Rectal smooth muscle tissue (tissue), 1 donor: Measurements from ENCODE around the gene ALDH16A1.

Experiments used
- H3K27ac ChIP-seq: one replicate; pipeline ENCODE4 v1.7.0; 2013; ENCODE audit warnings: low read depth, low read length, inconsistent platforms
- H3K27me3 ChIP-seq: one replicate; pipeline ENCODE4 v1.7.0; 2013; ENCODE audit warnings: low read length; ENCODE audit not compliant: control insufficient read depth, insufficient read depth
- H3K36me3 ChIP-seq: one replicate; pipeline ENCODE4 v1.7.0; 2013; ENCODE audit warnings: low read length; ENCODE audit not compliant: control insufficient read depth, insufficient read depth
- H3K4me1 ChIP-seq: one replicate; pipeline ENCODE4 v1.7.0; 2013; ENCODE audit warnings: low read length; ENCODE audit not compliant: control insufficient read depth, insufficient read depth
- H3K4me3 ChIP-seq: one replicate; pipeline ENCODE4 v1.7.0; 2013; ENCODE audit warnings: low read length
- H3K9ac ChIP-seq: one replicate; pipeline ENCODE4 v1.7.0; 2013; ENCODE audit warnings: low read length

The ALDH16A1 gene

DNA sequence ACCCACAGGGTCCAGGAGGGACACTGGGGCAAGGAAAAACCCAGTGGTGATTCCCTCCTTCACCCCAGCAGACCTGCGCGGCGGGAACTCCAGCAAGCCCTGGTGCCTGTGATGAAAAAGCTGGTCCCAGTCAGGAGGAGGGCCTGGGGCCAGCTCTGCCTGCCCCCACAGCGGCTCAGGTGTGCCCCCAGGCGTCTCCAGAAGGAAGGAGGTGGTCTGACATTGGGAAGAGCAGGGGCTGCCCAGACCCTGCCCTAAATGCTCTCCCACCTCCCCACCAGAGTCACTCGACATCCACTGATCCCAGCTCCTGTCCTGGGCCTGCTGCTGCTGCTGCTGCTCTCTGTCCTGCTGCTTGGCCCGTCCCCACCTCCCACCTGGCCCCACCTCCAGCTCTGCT is 35.9 kb upstream of the ALDH16A1 start:
- no peak overlapping the region for H3K27ac ChIP-seq
- no peaks in the 10 kb centered on the region for H3K4me1 ChIP-seq
- peaks cover 29% of the 10 kb centered on the region for H3K27me3 ChIP-seq
- H3K9ac ChIP-seq: no peak overlapping the region
- H3K36me3 ChIP-seq: no peaks in the 10 kb centered on the region
- H3K4me3 ChIP-seq: no peak overlapping the region

DNA sequence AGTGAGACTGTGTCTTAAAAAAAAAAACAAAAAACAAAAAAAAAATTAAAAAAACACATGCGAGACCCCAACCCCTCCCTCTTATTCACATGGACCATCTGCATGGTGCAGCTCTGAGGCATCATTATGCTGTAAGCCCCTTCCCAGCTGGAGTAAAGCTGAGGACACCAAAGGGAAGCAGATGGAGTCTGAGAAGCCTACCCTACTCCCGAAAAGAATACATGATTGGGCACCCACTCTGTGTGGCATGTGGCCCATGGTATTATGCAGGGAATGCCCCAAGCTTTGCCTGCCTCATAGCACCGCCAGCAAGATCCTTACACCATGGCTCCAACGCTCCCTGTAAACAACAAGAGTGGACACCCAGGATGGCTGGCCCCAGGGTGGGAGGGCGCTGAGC is 34.5 kb upstream of the ALDH16A1 start:
- Histone ChIP-seq H3K4me3 (no peak overlapping the region), H3K36me3 (no peaks in the 10 kb centered on the region), H3K9ac (no peak overlapping the region), H3K27me3 (peaks cover 38% of the 10 kb centered on the region), H3K27ac (no peak overlapping the region), H3K4me1 (no peaks in the 10 kb centered on the region)

DNA sequence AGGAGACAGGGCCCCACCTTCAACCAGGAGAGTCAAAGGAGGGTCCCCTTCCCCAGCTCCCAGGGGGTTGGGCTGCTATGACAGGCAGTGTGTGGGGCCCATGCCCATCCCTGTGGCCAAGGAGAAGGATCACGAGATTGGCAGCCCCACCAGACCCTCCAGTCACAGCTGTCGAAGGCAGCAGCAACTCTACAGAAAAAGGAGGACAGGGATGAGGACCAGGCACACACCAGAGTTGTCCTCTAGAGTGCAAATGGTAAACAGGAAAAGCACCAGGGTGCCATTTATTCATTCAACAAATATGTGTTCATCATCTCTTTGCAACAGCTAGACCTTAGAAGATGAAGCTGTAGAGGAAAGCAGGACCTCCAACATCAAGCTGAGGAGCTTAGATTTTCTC is 33.9 kb upstream of the ALDH16A1 start:
- no peak overlapping the region for H3K9ac ChIP-seq
- H3K27me3 ChIP-seq: peaks cover 42% of the 10 kb centered on the region
- no peaks in the 10 kb centered on the region for H3K4me1 ChIP-seq
- no peak overlapping the region for H3K27ac ChIP-seq
- no peaks in the 10 kb centered on the region for H3K36me3 ChIP-seq
- H3K4me3 ChIP-seq: no peak overlapping the region

DNA sequence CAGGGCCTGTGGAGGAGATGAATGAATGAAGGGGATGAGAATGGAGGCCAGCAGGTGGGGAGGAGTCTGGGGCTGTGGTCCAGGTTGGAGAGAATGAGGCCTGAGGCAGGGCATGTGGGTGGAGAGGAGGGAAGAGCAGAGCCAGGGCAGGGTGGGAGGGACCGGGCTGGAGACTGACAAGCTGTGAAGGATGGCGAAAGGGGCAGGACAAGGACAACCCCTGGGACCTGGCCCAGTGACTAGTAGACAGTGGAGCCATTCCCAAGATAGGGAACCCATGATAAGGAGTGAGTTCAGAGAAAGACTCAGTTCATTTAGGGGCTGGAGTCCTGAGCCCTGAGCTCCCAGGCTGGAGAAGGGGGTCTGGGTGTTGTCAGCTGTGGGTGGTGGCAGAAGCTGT is 32.8 kb upstream of the ALDH16A1 start:
- Histone ChIP-seq H3K9ac (no peak overlapping the region), H3K27me3 (peaks cover 48% of the 10 kb centered on the region), H3K4me3 (no peak overlapping the region), H3K4me1 (no peaks in the 10 kb centered on the region), H3K27ac (no peak overlapping the region), H3K36me3 (no peaks in the 10 kb centered on the region)

DNA sequence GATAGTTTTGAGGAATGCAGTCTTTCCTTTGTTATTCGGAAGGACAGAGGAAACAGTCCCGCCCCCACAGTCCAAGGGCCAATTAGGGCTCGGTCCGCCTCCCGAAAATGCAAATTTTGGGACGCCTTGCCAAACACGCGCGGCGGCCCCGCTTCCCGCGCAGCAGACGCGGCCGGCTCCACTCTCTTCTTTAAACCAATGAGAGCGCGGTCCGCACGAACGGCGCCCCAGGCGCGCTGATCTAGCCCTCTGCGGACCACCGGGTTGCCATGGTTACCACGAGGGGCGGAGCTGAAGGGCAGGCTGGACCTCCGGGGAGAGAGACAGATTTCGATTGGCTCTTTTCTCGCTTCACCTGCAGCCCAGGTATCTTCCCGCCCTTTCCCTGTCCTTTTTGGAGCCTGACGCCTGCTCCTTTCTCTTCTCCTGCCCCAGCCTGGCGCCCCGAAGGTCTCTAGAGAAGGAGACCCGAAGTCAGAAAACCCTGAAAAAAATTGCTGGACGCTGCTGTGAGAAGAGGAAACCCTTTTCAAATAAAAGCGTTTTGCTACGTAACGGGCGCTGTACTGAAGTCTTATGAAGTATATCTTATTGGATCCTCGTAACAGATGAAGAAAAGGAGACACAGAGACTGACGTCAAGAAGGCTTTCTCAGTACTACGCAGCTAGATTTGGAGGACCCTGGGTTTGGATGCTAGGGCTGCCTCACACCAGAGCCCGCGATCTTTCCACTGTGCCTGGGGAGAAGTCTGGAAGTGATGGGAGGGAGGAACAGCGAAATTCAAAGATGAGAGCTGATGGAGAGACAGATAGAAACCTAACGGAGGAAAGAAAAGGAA is 31.8 kb upstream of the ALDH16A1 start:
- H3K36me3 ChIP-seq: no peaks in the 10 kb centered on the region
- H3K4me3 ChIP-seq: peak overlapping the region; percentile 18
- no peak overlapping the region for H3K27ac ChIP-seq
- H3K4me1 ChIP-seq: no peaks in the 10 kb centered on the region
- H3K27me3 ChIP-seq: peaks cover 53% of the 10 kb centered on the region
- H3K9ac ChIP-seq: no peak overlapping the region

DNA sequence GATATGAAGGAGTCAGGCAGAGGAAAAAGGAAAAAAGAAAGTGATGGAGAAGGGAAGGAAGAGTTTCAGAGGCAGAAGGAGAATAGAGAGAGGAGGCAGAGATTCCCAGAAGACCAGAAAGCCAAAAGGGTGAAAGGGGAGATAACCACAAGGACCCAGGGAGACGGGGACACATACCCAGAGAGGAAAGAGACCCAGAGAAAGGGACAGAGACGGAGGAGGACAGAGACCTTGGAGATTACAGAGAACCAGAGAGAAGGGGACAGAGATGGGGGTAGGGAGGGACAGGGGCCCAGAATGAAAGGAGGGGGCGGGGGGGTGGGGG is 31.2 kb upstream of the ALDH16A1 start:
- Histone ChIP-seq H3K4me3 (no peak overlapping the region), H3K36me3 (no peaks in the 10 kb centered on the region), H3K27ac (no peak overlapping the region), H3K9ac (no peak overlapping the region), H3K27me3 (peaks cover 57% of the 10 kb centered on the region), H3K4me1 (no peaks in the 10 kb centered on the region)

DNA sequence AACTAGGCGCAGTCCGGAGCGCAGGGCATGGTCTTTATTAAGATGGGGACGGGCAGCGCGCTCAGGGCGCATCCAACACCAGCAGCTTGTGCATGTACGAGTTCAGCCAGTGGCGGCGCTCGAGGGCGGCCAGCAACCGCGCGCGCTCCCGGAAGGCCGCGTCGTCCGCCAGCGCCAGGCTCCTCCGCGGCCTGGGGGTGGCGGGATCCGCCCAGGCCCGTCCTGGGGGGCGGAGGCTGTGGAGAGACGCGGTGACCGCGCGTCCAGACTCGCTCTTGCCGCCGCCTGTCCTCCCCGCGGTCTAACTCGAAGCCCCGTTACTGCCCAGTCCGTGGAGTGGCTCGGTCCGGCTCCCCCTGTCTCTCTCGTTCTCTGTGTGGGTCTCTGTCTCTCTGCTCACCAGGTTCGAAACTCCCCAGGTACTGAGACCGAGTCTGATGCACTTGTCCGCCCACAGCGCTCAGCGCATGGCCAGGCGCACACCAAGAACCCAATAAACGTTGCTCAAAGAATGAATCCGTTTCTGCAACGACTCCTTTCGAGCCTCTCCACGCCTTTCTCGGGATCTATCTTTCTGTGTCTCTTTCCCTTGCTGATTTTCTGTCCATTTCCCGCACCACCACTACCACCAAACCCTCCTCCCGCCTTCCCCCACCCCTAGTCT is 30.5 kb upstream of the ALDH16A1 start:
- no peaks in the 10 kb centered on the region for H3K4me1 ChIP-seq
- peaks cover 63% of the 10 kb centered on the region for H3K27me3 ChIP-seq
- H3K9ac ChIP-seq: no peak overlapping the region
- H3K4me3 ChIP-seq: peak overlapping the region; percentile 50
- H3K27ac ChIP-seq: no peak overlapping the region
- H3K36me3 ChIP-seq: no peaks in the 10 kb centered on the region

DNA sequence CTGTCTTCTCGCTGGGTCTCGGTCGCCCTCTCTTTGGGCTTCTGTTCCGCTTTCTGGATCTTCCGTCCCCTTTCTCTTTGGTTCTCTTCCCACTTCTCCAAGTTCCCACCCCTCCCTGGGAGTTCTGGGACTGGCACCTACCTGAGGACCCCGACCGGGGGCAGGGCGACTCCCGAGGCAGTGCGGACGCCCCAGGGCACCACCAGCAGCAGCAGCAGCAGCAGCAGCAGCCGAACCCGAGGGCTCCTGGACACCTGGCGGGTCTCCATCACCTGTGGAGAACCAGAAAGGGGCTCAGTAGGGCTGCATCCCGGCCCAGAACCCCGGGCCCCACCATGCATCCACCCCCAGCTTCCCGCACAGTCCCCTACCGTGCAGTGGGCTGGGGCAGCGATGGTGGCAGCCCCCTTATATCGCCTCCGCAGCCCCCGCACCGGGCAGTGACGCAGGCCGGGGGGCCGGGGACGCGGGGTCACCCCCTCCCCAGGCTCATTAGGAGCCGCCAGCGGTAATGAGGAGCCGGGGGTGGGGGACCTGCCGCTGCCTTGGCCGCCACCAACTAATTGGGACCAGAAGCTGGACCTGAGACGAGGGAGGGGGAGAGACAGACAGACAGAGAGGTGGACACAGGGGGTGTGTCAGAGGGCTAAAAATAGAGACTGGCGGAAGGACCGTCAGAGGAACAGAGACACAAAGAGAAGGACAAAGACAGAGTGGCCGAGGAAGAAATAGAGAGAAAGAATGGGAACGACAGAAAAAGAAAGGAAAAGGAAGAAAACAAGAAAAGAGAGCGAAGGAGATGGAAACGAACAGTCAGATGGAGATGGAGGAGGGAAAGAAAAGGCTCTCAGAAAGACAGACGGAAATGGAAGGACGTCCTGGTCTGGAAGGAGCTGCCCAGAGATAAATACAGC is 29.7 kb upstream of the ALDH16A1 start, which contains the start of gene PTH2:
TSS of gene PTH2 (minus strand) at position 371 of the 914 bp plus-strand sequence. CDS start at position 269, 102 bp downstream.
- H3K4me1 ChIP-seq: no peaks in the 10 kb centered on the region
- no peak within 1 kb of the TSS for H3K27ac ChIP-seq
- H3K9ac ChIP-seq: no peak within 1 kb of the TSS
- H3K36me3 ChIP-seq: no peaks in the 10 kb centered on the region
- H3K27me3 ChIP-seq: peaks cover 64% of the 10 kb centered on the region
- H3K4me3 ChIP-seq: peak within 1 kb of the TSS; percentile 50

DNA sequence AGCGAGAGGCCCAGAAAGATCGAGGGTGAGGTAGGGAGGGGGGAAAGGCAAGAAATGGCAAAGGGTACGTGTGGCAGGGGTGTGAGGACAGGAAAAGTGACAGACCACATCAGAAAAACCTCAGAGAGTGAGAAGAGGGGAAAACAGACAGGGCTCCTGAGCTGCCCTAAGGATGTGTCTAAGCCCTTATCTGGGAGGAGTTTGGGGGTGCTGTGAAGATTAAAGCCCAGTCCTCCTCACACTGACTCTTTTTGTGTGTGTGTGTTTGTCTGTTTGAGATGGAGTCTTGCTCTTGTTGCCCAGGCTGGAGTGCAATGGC is 29.1 kb upstream of the ALDH16A1 start:
- Histone ChIP-seq H3K36me3 (no peaks in the 10 kb centered on the region), H3K27ac (no peak overlapping the region), H3K27me3 (peaks cover 67% of the 10 kb centered on the region), H3K9ac (no peak overlapping the region), H3K4me1 (no peaks in the 10 kb centered on the region), H3K4me3 (no peak overlapping the region)

DNA sequence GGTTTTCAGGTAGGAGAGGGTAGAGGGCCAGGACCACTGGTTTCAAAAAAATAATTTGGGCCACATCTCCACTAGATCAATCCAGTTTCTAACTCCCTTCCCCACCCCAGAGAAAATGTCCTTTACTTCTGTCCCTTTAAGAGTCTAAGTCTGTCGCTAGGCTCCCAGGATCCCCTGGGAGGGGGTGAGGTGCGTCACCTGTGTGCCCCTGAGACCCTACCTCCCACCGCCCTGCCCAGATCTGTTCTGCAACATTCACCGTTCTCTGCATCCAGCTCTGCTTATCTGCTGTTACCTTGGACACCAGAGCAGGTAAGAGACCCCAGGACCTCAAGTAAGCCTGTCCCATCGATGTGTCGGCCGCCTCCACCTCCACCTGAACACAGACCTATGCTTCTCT is 27.8 kb upstream of the ALDH16A1 start, which contains the start of gene GFY:
TSS of gene GFY (plus strand) at position 211 of the 400 bp plus-strand sequence. CDS start 1,043 bp downstream, outside the sequence.
- Histone ChIP-seq H3K27ac (no peak within 1 kb of the TSS), H3K4me3 (no peak within 1 kb of the TSS), H3K27me3 (peaks cover 69% of the 10 kb centered on the region), H3K4me1 (no peaks in the 10 kb centered on the region), H3K36me3 (no peaks in the 10 kb centered on the region), H3K9ac (no peak within 1 kb of the TSS)

DNA sequence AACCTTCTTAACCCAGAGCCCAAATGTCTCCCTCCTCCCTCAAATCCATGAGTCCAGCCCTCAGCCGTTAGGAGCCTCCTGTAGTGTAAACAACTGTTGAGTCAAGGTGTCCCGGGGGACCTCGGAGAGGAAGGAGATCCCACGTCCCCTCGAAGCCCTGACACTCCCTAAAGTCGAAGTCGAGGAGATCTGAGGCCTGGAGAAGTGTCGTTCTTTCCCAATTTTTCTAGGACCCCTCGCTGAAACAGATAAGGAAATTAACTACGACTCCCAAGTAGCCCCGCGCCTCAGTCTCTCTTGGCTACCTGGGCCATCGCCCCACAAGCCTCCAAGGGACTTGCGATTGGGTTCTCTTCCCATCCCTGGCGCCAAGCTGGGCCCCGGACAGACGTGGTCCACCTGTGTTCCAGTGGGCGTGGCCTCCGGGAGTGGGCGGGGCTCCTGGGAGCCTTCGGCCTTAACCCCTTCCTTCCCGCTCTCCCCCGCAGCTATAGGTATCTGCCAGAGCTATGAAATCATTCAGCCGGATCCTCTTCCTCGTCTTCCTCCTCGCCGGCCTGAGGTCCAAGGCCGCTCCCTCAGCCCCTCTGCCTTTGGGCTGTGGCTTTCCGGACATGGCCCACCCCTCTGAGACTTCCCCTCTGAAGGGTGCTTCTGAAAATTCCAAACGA is 27.0 kb upstream of the ALDH16A1 start:
- no peak overlapping the region for H3K4me3 ChIP-seq
- H3K4me1 ChIP-seq: no peaks in the 10 kb centered on the region
- H3K27ac ChIP-seq: no peak overlapping the region
- H3K9ac ChIP-seq: no peak overlapping the region
- peaks cover 71% of the 10 kb centered on the region for H3K27me3 ChIP-seq
- H3K36me3 ChIP-seq: no peaks in the 10 kb centered on the region

DNA sequence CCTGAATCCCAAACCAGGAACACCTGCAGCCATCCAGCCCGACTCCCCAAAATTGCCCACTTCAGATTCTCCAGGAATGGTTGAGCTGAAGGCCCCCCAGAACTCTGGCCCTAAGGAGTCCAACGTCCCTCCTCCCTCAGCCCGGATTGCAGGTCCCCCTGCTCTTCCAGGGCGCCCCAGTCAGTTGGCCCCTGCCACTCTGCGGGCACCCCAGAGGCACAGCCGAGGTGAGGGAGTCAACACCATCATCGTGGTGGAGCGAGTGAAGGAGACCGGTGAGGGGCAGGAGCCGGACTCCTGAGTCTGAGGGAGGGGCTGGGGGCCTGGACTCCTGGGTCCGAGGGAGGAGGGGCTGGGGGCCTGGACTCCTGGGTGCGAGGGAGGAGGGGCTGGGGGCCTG is 25.7 kb upstream of the ALDH16A1 start:
- Histone ChIP-seq H3K4me3 (no peak overlapping the region), H3K4me1 (no peaks in the 10 kb centered on the region), H3K27me3 (peaks cover 70% of the 10 kb centered on the region), H3K36me3 (no peaks in the 10 kb centered on the region), H3K9ac (no peak overlapping the region), H3K27ac (no peak overlapping the region)
